DMS153 treated with DMSO at 0.1 percent for 48 hours (cell line): ENCODE data around the gene CACNA2D2.

Experiments
- DNase-seq: peaks from one replicate; lab custom pipeline; 2025; ENCODE audit not compliant: unreplicated experiment; lab: John Stamatoyannopoulos, UW

CACNA2D2 gene

DNA sequence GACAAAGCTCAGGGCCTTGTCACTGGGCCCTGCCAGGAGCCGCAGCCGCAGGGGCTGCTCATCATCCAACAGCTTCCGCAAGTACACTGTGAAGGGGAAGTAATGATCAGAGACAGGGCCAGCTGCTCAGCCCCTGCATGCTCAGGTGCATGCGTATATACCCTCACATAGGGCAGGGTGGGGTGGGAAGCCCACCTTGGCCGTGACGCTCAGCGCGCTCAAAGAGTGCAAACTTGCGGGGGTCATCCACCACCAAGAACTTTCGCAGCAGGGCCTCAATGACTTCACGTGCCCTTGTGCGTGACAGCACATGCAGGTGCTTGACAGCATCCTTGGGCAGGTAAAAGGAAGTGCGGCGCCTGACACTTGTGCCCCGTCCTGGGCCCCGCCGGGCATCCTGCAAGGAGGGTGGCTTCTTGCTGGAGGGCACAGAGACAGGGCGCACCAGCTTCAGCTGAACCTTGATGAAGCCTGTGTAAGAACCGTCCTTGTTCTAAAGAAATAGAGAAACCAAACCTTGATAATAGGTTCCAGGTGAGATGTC lies 172.0 kb downstream of the CACNA2D2 start:
- no peak for DNase-seq

DNA sequence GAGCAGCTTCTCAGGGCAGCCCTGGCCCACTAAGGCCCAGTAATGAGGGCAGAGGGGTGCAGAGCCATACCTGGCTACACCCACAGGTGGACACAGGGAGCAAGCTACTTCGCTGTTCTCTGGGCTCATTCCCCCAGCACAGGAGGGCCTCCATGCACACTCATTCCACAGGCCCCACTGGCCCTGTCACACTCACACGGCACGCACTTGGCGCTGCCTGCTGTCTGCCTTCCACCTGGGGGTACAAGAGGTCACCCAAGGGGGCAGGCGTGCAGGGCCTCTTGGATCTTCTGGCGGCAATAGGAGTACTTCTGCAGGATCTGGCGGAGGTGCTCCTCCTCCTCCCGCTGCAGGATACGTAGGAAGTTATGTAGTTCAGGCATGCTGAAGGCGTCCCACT lies 173.1 kb downstream of the CACNA2D2 start:
- no peak for DNase-seq

DNA sequence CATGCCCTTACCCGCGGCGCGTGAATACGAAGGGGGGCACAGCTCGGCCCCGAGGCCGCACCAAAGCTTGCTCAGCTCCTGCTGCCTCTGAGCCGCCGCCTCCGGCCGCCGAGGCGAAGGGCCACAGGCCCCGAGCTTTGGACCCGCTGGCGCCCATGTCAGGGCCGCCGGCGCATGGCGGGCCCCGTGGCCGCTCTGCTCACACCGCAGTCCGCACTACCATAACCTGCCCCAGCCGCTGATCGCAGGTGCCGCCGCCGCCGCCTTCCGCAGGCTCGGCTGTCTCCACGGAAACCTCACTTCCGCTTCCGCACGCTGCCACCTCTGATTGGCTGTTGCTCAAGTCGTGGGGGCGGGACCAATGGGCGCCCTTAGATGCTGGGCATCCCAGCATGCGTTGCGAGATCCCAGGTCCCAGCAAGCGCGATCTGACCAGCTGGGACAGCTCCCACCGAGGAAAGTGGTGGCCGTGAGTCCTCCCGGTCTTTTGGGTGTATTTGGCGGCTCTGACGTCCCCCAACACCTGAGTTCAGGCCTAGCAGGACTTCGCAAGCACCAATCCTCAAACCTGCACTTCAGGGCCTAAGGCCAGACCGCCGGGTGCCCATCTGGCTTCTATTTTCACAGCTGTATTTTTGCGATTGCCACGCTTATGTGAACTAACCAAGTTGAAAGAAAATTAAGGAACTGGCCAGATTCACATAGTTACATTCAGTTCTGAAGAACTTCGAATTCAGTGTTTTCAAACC lies 175.3 kb downstream of the CACNA2D2 start, which contains the start of gene TUSC2:
TUSC2 (minus strand) TSS at position 281 of the 749 bp plus-strand sequence; CDS start at position 157, 124 bp downstream.
- peak; percentile 67 for DNase-seq

DNA sequence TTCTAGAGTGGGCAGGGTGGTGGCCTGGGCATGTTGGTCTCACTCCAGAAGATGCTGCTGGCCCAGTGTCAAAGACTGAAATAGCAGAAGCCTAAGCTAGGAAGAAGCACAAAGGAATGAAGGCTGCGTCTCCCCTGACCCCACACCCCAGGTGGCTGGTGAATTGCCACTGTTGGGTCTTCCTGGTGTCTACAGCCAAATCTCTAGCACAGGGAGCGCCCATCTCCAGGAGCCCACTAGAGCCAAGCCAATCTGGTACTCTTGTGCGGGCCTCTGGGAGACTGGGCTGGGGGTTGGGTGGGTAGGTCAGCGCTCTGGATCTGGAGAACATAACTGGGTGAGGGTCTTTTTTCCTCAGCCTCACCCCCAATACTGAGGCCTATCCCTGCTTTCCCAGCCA lies 176.3 kb downstream of the CACNA2D2 start:
- DNase-seq = no peak

DNA sequence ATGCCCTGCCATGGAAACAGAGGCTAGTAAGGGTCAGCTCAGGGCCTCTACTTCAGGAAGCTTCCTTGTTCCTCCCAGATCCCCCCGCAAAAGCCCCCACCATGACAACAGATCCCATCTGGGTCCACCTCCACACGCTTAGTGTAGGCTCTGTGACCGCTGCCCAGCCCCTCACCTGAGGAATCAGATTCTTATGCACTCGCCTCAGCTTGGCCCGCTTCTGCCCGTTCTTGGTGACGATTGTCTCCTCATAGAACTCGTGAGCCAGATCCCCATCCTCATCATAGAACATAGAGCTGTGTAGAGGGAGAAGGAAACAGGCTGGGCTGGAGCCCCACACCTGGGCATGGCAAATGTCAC lies 177.3 kb downstream of the CACNA2D2 start:
- no peak for DNase-seq

DNA sequence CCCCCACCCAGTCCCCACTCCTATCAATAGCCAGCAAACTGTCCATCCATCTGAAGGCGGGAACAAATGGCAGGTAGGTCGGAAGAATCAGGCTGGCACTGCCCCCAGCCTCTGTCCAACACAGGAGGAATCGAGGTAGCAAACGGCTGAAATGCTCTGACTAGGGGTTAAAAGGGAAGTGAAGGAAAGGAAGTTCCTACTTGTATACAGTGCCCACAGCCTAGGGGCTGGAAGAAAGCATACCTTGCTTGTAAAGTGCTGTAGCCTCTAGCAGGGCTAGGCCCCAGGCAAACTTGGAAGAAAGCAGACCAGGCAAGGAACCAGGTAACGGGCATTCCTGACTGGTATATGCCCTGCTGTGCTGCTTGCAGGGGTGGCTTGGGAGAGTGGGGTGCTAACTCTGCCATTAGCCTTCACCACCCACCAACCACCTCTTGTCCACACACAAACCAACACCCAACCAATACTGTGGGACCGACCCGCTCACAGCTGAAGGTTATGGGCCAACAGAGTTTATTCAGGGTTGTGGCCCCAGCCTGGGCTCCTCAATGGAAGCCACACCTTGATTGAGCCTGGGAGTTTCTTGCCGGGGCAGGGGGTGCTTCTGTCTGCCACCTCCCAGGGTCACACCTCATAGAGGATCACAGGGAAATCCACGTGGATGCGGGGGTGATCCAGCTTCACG lies 177.8 kb downstream of the CACNA2D2 start:
- no peak for DNase-seq

DNA sequence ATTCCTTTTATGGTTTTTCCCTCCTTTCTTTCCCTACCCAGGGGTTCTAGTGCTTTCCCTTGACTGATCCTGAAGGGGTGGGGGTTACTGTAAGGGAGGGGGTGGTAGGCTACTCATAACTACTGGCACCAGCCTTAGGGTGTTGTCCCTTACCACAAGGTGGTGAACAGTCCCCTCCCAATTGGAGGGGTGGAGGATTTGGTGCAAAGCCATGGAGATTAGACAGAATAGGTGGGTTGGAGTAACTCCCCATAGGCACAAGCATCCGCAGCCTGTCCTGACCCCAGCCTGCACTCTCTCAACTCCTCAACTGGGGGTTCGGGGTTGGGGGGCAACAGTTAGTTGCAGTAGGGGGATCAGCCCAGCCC lies 178.3 kb downstream of the CACNA2D2 start:
- DNase-seq = no peak

DNA sequence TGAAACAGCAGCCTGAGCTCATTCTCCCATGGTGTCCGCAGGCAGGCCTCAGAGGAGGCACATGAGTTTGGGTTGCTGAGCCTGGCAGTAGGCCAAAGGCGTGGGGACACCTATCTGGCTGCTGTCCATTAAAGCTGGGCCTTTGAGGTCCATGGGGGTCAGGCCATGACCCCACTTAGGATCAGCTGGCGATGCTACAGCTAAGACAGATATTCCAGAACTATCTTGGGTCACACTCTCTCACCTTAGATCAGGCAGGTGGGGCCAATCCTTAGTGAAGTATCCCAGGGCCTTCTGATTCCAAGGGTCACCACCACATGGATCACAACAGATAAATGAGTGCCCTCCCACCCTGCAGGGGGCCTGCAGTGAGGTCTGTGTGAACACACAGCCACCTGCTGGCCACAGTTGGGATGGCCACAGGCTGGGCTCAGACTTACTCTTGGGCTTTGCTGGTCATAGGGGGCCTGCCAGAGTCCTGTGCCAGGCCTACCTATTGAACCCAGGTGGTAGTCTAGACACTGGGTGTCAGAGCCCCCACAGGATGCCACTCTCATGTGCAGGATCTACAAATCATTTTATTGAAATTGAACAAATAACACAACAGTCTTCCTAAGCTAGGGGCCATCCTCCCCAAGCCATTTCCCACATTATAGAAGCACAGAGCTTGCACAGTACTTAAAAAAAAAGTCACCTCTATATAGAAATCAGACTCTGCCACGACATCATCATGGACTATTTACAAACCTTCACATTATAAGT lies 178.9 kb downstream of the CACNA2D2 start:
- no peak for DNase-seq

DNA sequence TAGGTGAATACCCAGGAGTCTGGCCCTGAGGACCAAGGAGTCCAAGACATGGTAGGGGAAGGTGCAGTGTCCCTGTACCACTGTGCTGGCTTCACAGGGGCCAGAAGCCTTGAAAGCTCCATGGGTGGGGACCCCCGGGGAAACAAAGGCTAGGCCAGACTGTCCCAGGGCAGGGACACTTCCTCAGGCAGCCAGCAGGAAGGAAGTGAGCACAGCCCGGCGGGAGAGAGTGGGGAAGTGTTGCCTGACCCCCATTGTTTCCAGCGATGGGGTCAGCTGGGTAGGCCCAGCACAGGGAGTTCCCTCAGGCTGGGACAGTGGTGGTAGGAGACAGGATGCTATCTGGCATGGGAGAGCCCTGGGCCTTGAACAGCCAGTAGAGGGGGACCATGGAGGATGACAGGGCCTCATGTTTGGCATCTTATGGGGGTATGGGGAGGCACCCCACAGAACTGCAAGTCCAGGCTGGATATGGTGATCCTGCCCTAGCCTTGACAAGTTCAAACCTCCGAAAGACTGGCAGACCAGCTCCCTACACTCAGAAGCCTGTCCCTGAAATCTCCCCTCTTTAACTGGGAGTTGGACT lies 179.7 kb downstream of the CACNA2D2 start:
- DNase-seq = no peak

DNA sequence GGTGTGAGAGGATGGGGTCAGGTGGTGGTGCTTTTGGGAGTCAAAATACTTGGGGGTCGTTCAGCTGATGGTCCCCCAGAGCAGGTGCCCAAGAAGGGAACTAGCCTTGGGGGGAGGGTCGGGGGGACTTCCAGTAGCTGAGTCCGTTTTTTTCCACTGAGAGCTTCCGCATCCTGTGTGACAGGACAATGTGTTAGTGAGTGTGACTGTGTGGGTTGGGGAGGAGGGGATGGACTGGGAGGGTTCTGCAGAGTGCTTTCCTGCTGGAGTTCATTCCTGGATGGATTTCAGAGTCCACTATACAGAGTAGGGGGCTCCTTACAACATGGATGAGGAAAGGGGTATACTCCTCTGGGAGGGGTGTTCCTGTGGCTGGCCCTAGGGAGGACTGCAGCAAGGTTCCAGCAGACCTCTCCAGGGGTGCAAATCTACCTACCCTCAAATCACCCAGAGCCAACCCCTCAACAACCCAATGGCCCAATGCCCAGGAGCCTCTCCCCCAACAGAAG lies 180.3 kb downstream of the CACNA2D2 start:
- peak; percentile 14 for DNase-seq

DNA sequence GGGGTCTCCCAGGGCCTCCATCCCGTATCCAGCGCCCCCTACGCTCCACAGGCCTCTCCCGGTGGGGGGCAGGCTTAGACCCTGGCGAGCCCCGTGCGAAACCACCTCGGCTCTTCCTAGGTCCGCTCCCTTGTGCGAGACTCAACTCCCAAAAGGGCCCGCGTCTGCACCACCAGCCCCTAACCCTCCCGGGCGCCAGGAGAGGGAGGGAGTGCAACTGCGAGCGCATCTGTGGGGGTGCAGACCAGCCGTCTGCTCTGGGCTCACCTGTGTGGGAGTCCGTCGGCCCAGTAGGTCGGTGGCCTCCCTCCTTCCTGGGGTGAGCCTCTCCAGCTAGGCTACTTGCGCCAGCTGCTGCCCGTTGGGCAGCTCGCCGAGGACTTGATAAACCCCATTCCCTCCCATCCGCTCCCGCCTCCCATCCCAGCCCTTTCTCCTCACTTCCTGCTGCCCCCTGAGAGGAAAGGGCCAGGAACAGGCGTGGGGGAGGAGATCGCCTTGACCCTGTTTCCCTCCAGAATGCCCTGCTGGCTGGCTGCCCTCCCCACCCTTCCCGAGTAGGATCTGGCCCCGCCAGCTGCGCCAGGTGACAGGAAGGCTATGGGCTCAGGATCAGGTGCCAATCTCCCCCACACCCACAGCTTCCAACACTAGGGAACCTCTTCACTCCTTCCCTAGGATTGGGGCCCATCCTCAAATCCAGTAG lies 180.9 kb downstream of the CACNA2D2 start, which contains the start of gene HYAL2:
HYAL2 (minus strand) TSS at position 360 of the 706 bp plus-strand sequence. CDS start 2,256 bp downstream, outside the sequence.
- peak; percentile 14 for DNase-seq

DNA sequence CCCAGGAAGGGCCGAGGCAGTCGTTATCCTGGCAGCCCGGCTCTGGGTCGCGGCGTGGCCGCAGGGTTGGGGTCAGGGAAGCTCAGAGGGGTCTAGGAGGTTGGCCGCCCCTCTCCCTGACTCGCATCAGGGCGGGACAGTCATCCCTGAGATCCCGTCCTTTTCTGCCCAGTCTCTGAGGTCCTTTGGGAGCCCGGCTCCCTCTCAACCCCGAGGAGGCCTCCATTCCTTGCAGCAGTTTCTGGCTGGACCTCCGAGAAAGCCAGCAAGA lies 181.4 kb downstream of the CACNA2D2 start:
- no peak for DNase-seq

DNA sequence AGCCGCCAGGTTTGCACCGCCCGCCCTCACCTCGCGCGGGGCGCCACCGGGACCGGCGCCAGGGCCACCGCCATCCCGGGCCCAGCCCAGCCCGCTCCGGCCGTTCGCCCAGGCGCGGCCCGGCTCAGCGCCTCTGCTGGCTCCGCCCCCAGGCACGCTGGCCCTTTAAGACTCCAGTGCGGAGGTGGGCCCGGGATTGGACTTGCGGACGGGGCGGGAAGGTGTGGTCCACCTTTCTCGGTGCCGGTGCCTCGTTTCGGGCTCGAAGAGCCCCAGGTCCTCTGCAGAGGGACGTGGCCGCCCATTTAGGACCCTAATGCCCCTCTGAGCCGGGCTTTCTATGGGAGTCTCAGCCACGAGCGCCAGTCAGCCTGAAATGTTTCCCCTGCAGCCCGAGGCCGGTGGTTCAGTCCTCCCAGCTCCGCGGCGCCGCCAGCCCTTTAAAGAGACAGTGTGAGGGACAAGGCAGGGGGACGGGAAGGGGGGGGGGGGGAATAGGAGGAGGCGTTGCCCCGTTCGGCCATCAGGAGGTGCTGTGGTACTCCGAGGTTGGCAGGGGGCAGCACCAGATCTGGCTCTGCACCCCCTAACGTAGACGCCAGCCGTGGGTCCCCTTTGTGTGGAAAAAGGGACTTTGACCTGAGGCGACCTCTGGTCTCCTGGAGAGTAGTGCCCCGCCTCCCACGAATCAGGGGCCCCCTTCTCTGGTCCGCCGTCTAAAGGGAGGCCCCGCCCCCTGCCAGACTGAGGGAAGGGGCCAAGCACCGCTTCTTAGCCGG lies 181.9 kb downstream of the CACNA2D2 start:
- DNase-seq = peak; percentile 18

DNA sequence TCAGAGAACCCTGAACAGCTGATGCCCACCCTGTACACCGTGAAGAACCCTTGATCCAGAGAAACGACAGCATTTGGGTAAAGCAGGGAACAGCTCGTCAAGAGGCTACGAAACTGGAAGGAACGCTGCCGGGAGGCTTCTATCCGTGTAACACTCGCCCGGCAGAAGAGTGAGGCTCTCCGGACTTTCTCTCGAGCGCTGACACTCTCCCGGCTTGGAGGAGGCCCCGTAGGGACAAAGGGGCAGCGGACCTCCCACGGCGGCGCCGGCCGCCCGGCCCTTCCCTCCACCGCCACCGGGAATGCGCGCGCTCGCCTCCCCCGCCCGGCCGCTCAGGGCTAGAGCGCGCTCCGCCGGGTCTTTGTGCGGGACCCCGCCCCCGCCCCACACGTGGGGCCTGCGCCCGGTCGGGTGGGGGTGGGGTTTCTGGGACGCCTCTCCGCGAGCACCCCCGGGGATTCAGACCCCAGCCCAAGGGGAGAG lies 182.5 kb downstream of the CACNA2D2 start:
- DNase-seq = no peak

DNA sequence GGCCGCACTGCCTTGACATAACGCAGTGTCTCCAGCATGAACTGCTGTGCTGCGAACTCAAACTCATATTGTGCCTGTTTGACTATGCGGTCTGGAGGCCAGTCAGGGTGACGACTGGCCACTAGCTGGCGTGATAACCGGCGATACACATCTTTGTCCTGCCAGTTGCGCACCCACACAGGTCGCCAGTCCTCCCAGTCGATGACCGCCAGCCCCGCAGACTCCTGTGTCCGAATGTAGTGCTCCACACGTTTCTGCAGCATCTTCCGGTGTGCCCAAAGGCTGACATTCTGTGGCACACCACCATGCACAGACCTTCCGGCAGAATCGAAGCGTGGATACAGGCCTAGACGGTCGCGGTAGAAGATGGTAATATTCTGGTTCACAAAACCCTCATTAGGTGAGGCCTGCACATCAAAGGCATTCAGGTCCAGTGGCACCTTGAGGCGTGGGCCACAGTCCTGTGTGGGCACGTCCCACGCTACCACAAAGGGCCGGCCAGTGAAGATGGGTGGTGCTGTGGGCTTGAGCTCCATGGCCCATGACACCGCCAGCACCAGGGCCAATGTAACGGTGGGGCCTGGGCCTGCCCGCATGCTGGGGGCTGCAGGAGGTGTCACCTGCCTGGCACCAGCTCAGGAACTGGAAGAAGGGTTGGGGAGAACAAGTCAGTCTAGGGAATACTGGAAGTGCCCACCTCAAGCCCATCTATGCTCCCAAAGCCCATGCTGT lies 183.4 kb downstream of the CACNA2D2 start:
- no peak for DNase-seq

DNA sequence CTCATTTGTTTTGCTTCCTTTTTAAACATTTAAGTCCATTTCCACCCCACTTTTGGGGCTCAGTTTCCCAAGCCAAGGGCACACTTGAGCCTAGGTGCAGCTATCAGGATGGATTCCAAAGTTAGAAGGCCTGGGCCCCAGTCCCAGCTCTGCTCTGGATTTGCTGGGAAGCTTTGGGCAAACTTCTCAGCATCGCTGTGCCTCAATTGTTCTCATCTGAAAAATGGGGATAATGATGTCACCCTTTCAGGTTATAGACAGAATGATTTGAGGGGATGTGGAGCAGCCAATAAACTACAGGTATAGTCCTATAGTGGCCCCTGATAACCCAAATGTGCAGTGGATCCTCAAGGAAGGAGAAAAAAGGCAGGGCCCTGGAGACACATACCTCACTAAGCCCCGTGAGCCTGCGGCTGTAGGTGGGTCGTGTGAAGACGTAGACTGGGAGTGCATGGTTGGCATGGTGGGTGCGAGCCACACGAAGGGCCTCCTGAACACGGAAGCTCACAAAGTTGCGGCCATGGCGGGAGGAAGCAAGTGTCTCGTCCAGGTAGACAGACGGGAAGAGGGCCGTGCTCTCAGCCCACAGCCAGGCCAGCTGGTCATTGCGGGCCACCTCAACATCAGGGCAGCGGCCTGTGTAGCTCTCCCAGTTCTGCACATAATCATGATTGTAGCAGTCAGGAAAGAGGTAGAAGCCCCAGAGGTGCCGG lies 184.1 kb downstream of the CACNA2D2 start:
- no peak for DNase-seq

DNA sequence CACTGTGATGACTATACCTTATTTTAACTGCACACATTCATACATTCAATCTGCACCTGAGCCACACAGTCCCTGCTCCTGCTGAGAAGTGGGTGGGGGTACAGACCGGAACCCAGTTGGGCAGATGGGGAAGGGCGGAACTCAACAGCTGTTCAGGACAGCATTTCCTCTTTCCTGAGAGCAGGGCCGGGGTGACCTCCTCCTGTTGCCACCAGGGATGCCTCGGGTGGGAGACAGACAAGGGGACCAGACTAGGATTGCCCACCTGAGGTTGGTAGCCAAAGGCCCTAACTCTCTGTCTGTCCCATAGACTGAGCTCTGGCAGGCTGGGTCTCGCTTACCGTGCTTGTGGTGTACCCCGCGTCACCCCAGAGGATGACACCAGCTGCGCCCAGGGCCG lies 184.8 kb downstream of the CACNA2D2 start:
- DNase-seq = no peak

DNA sequence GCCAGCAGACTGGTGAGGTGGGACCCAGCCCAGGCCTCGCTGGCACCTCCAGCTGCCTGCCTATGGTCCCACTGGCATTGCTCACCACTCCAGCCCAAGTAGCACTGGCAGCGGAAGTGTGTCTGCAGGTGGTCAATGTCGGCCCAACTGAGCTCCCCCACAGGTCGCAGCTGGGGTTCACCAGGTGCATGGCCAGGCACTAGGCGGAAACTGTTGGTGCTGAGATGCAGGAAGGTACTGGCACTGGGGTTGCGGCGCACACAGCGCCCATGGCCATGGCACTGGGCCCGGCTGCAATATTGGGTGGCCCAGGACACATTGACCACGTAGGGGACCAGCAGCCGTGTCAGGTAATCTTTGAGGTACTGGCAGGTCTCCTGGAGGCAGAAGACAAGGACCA lies 185.3 kb downstream of the CACNA2D2 start:
- no peak for DNase-seq
